Heart left ventricle (tissue), 13 donors: Measurements from ENCODE around the gene SF3B3.

ENCODE experiments used
- CTCF ChIP-seq, 12 donors: fragments of 200-600 bp; sonication (generic) in 4 of 12; IDR thresholded peaks; one replicate each; pipeline versions ENCODE4 v1.5.0 to v1.8.0; 2018 to 2022; ENCODE audit warnings: antibody characterized with exemption in 12 of 12, mild to moderate bottlenecking in 5 of 12
- POLR2A ChIP-seq, 2 donors: fragments of 450-650 bp; IDR thresholded peaks; one replicate each; pipeline ENCODE4 v1.6.1; 2017; ENCODE audit warnings: antibody characterized with exemption in 2 of 2, mild to moderate bottlenecking in 2 of 2, moderate library complexity in 2 of 2
- donor health status: ischemic (EF 13 %, LVEDD 7.1; RV severe dilation, severe dysfunction).
- donor health status: DM: no; HTN: yes; CAD: no.
- donor health status: DM: no; HTN: no; CAD: no.
- donor health status: ischemic (EF 25% LVEDD 6.9; RV normal size, moderate dysfunction).
- donor health status: ischemic (EF 25% LVEDD 5.7; RV mildly dilated, moderate dysfunction).
- donor health status: ischemic (EF 35%, LVEDD 5.7; RV mildly dilated, moderate dysfunction).
- donor health status: nonischemic (EF 11% LVEDD 7.7; RV severe dilation, severe dysfunction).
- donor health status: DM: yes; HTN: yes; CAD: no.
- donor health status: PGD.
- donor health status: ischemic (EF 29% LVEDD 5.4; RV normal size, mild dysfunction).
- donor health status: nonischemic (EF 23%, LVEDD 6.1; RV moderate dilation, normal function).

GRCh38 chr16:70601576-70602575 is 78.3 kb downstream of the SF3B3 start:
- TF ChIP-seq POLR2A (IDR thresholded peaks at IDR 0.05) (no peak), CTCF (IDR thresholded peaks at IDR 0.05) (no peak)
